Measurements from ENCODE around the gene LY9. TPM values are rescaled to one million over a fixed set of nuclear protein-coding genes. Genes with fewer than 3 reads are reported as not detected.

Gene LY9
- total and polyA plus RNA-seq, 3 donors from 2014 or later = 0.68 to 0.71 TPM; not detected in 1

- Histone ChIP-seq H3K27ac (no peak overlapping the region), H3K9me3 (no peaks in the 10 kb centered on the region), H3K36me3 (ENCODE audit: low read depth, missing control alignments) (no peaks in the 10 kb centered on the region), H3K4me3 (no peak overlapping the region), H3K27me3 (no peaks in the 10 kb centered on the region), H3K4me1 (peaks cover 8% of the 10 kb centered on the region)
- intact Hi-C loops (cut with DNase I; ENCODE audit: low total_unique reads) = no loop called here
- WGBS, 2 donors = 75 to 95% methylated on average over 1 of the region's 1 CpG
- no peak for DNase-seq
- TF ChIP-seq POLR2A (IDR thresholded peaks at IDR 0.05) (no peak), CTCF (IDR thresholded peaks at IDR 0.05) (no peak)
Observed at GRCh38 chr1:160748878-160749269, 47.1 kb upstream of the LY9 start.

GRCh38 chr1:160750608-160751007 is 45.4 kb upstream of the LY9 start:
- peaks cover 8% of the 10 kb centered on the region for H3K4me1 ChIP-seq
- 94% methylated on average over 2 of the region's 2 CpGs for WGBS, 2 donors
- H3K36me3 ChIP-seq (ENCODE audit: low read depth, missing control alignments) = no peaks in the 10 kb centered on the region
- no peaks in the 10 kb centered on the region for H3K9me3 ChIP-seq
- no peak overlapping the region for H3K4me3 ChIP-seq
- intact Hi-C loops (cut with DNase I; ENCODE audit: low total_unique reads) = no loop called here
- no peaks in the 10 kb centered on the region for H3K27me3 ChIP-seq
- no peak overlapping the region for H3K27ac ChIP-seq
- no peak for TF ChIP-seq POLR2A (IDR thresholded peaks at IDR 0.05)
- no peak for TF ChIP-seq CTCF (IDR thresholded peaks at IDR 0.05)
- no peak for DNase-seq

- Histone ChIP-seq H3K4me1 (peaks cover 8% of the 10 kb centered on the region), H3K9me3 (no peaks in the 10 kb centered on the region), H3K27me3 (no peaks in the 10 kb centered on the region), H3K4me3 (no peak overlapping the region), H3K36me3 (ENCODE audit: low read depth, missing control alignments) (no peaks in the 10 kb centered on the region), H3K27ac (no peak overlapping the region)
- no peak for DNase-seq
- 78 to 80% methylated on average over 3 of the region's 3 CpGs for WGBS, 2 donors
- no peak for TF ChIP-seq CTCF (IDR thresholded peaks at IDR 0.05)
- no peak for TF ChIP-seq POLR2A (IDR thresholded peaks at IDR 0.05)
- intact Hi-C loops (cut with DNase I; ENCODE audit: low total_unique reads) = no loop called here
Observed at GRCh38 chr1:160752406-160752805, 43.6 kb upstream of the LY9 start.

- 28% methylated on average over 5 of the region's 5 CpGs for WGBS, 2 donors
- Histone ChIP-seq H3K9me3 (no peaks in the 10 kb centered on the region), H3K4me3 (no peak overlapping the region), H3K4me1 (peaks cover 8% of the 10 kb centered on the region), H3K27me3 (no peaks in the 10 kb centered on the region), H3K27ac (no peak overlapping the region), H3K36me3 (ENCODE audit: low read depth, missing control alignments) (no peaks in the 10 kb centered on the region)
- peak; percentile 21 for DNase-seq
- TF ChIP-seq CTCF (IDR thresholded peaks at IDR 0.05) = no peak
- TF ChIP-seq POLR2A (IDR thresholded peaks at IDR 0.05) = no peak
- intact Hi-C loops (cut with DNase I; ENCODE audit: low total_unique reads) = no loop called here
Observed at GRCh38 chr1:160752924-160753323, 43.0 kb upstream of the LY9 start.

- intact Hi-C loops (cut with DNase I; ENCODE audit: low total_unique reads) = no loop called here
- no peak overlapping the region for H3K4me3 ChIP-seq
- H3K4me1 ChIP-seq = peaks cover 8% of the 10 kb centered on the region
- H3K27ac ChIP-seq = no peak overlapping the region
- no peak for TF ChIP-seq POLR2A (IDR thresholded peaks at IDR 0.05)
- TF ChIP-seq CTCF (IDR thresholded peaks at IDR 0.05) = no peak
- H3K9me3 ChIP-seq = no peaks in the 10 kb centered on the region
- no peaks in the 10 kb centered on the region for H3K36me3 ChIP-seq (ENCODE audit: low read depth, missing control alignments)
- DNase-seq = no peak
- H3K27me3 ChIP-seq = no peaks in the 10 kb centered on the region
Observed at GRCh38 chr1:160753594-160753993, 42.4 kb upstream of the LY9 start.

All from testis (tissue), 3 donors.